Lung (tissue), 12 donors: ENCODE data around the gene FHAD1. TPM values are rescaled to one million over a fixed set of nuclear protein-coding genes. Genes with fewer than 3 reads are reported as not detected.

Experiments used
- ATAC-seq: fragments of 200-7000 bp; cut with Tn5 transposase; one replicate; pipeline ENCODE4 v1.9.1; 2020; ENCODE audit warnings: moderate number of reproducible peaks; ENCODE audit not compliant: insufficient read depth, low FRiP score
- DNase-seq, 3 donors: peaks; one replicate each; pipeline ENCODE4 v3.0.0-alpha.2; 2013 to 2017
- H3K27ac ChIP-seq, 2 donors: one replicate each; pipeline ENCODE4 v1.5.1; 2013; ENCODE audit warnings: mild to moderate bottlenecking in 2 of 2, moderate library complexity in 2 of 2, control low read depth in 1 of 2, inconsistent platforms in 1 of 2, low read depth in 1 of 2, low read length in 1 of 2
- H3K27me3 ChIP-seq, 3 donors: one replicate each; pipeline ENCODE4 v1.5.1; 2013; ENCODE audit warnings: low read length in 2 of 3; ENCODE audit not compliant: control insufficient read depth in 3 of 3, insufficient read depth in 3 of 3
- H3K36me3 ChIP-seq, 4 donors: one replicate each; pipeline ENCODE4 v1.5.1; 2013; ENCODE audit warnings: low read length in 4 of 4, mild to moderate bottlenecking in 1 of 4, moderate library complexity in 1 of 4; ENCODE audit not compliant: control insufficient read depth in 4 of 4, insufficient read depth in 4 of 4
- H3K4me1 ChIP-seq, 5 donors: one replicate each; pipeline ENCODE4 v1.5.1; 2013; ENCODE audit warnings: low read length in 5 of 5, mild to moderate bottlenecking in 2 of 5, moderate library complexity in 1 of 5; ENCODE audit not compliant: control insufficient read depth in 5 of 5, insufficient read depth in 5 of 5
- H3K4me3 ChIP-seq: one replicate; pipeline ENCODE4 v1.5.1; 2013; ENCODE audit warnings: mild to moderate bottlenecking, control low read depth, moderate library complexity
- H3K9ac ChIP-seq, 2 donors: one replicate each; pipeline ENCODE4 v1.5.1; 2013; ENCODE audit warnings: low read length in 2 of 2, control low read depth in 1 of 2; ENCODE audit not compliant: insufficient read depth in 1 of 2
- H3K9me3 ChIP-seq, 4 donors: one replicate each; pipeline ENCODE4 v1.5.1; 2013; ENCODE audit warnings: low read length in 3 of 4, mild to moderate bottlenecking in 1 of 4, moderate library complexity in 1 of 4; ENCODE audit not compliant: control insufficient read depth in 4 of 4, insufficient read depth in 3 of 4
- CTCF ChIP-seq: IDR thresholded peaks from 2 replicates; pipeline ENCODE4 v1.5.1; 2012; ENCODE audit warnings: mild to moderate bottlenecking; ENCODE audit errors: control extremely low read depth, extremely low read depth
- WGBS, 2 donors: extraction: QIAGEN DNeasy Blood & Tissue Kit; methylation state at CpG; one replicate each; pipeline ENCODE4 v1.1.7; 2013; 5-methylcytosine and 5-hydroxymethylcytosine counted together
- polyA plus RNA-seq, 2 donors: library from polyadenylated mRNA; stranded (reverse); fragments of 200-250 nt; gene quantifications; one replicate each; pipeline ENCODE4 v1.2.1, GENCODE V29; 2013
- total RNA-seq, 2 donors: library from RNA; depleted of rRNA in 1 of 2; stranded (reverse); fragments of >200 nt in 1 of 2; gene quantifications; one replicate each; pipeline ENCODE4 v1.2.1, GENCODE V29; 2014 to 2021
- donor health status: control.
- donor health status: control.
- donor health status: Bipolar disorder and iron deficiency.
- donor health status: healthy.
- donor health status: DM: yes; HTN: yes; CAD: no.

FHAD1 gene
- total and polyA plus RNA-seq, 4 donors: 4.4 to 25.9 (median 9.2) TPM

GRCh38 chr1:15405106-15405850 is 158.3 kb downstream of the FHAD1 start:
- Histone ChIP-seq H3K4me1 (peaks cover 0 to 7% (median 3%) of the 10 kb centered on the region in 5 donors), H3K27me3 (peaks cover 0 to 4% (median 0%) of the 10 kb centered on the region in 3 donors), H3K4me3 (no peak overlapping the region), H3K9me3 (no peaks in the 10 kb centered on the region), H3K36me3 (no peaks in the 10 kb centered on the region), H3K27ac (no peak overlapping the region), H3K9ac (no peak overlapping the region)
- no peak for ATAC-seq
- 90 to 93% methylated on average over 9 of the region's 9 CpGs for WGBS, 2 donors
- TF ChIP-seq CTCF: no peak
- no peak for DNase-seq

- DNase-seq (peak in 2 of 3 donors; percentile 40 to 60), ATAC-seq (no peak)
- H3K27ac ChIP-seq: no peak overlapping the region
- no peak overlapping the region for H3K4me3 ChIP-seq
- peaks cover 0 to 4% (median 0%) of the 10 kb centered on the region in 3 donors for H3K27me3 ChIP-seq
- H3K9me3 ChIP-seq: no peaks in the 10 kb centered on the region
- no peak overlapping the region for H3K9ac ChIP-seq
- 57 to 68% methylated on average over 10 of the region's 11 CpGs for WGBS, 2 donors
- no peak for TF ChIP-seq CTCF
- no peaks in the 10 kb centered on the region for H3K36me3 ChIP-seq
- peaks cover 0 to 20% (median 6%) of the 10 kb centered on the region in 5 donors for H3K4me1 ChIP-seq
These were observed 159.9 kb downstream of the FHAD1 start for GRCh38 chr1:15406614-15407559.

- ATAC-seq: no peak
- no peak overlapping the region for H3K27ac ChIP-seq
- 72 to 85% methylated on average over 7 of the region's 7 CpGs for WGBS, 2 donors
These were observed 160.6 kb downstream of the FHAD1 start for GRCh38 chr1:15407580-15407979.

More at GRCh38 chr1:15407580-15407979, 160.6 kb downstream of the FHAD1 start:
- H3K4me1 ChIP-seq: peaks cover 0 to 24% (median 6%) of the 10 kb centered on the region in 5 donors
- no peak overlapping the region for H3K9ac ChIP-seq
- H3K27me3 ChIP-seq: peaks cover 0 to 4% (median 0%) of the 10 kb centered on the region in 3 donors
- H3K36me3 ChIP-seq: no peaks in the 10 kb centered on the region
- H3K9me3 ChIP-seq: no peaks in the 10 kb centered on the region
- no peak for DNase-seq
- no peak for TF ChIP-seq CTCF
- no peak overlapping the region for H3K4me3 ChIP-seq
